Lung microvascular endothelial cell (primary cell): ENCODE measurements around the gene GABRB3. TPM values are rescaled to one million over a fixed set of nuclear protein-coding genes. Genes with fewer than 3 reads are reported as not detected.

Experiments used
- DNase-seq, 2 donors: peaks; one replicate each; pipeline versions ENCODE4 v3.0.0 to v3.0.0-alpha.2; 2010; ENCODE audit warnings: low read depth in 2 of 2
- total RNA-seq: library from RNA; depleted of rRNA; stranded (reverse); fragments of >200 nt; gene quantifications from 2 replicates; pipeline ENCODE4 v1.2.1, GENCODE V29; 2014

Gene GABRB3
- total RNA-seq, 1 donor from 2014 or later = 0.40 TPM

DNA sequence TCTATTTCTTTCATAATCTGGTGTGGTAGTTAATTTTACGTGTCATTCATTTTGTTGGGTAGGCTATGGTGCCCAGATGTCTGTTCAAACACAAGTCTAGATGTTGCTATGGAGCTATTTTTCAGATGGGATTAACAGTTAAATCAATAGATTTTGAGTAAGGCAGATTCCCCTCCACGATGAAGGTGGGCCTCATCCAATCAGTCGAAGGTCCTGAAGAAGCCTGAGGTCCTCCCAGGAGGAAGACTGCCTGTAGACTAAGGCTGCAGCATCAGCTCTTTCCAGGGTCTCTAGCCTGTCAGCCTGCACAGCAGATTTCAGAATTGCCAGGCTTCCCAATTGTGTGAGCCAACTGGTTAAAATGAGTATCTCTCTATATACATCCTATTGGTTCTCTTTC lies 92.9 kb downstream of the GABRB3 start:
- no peak for DNase-seq

- DNase-seq = no peak
Measured at GRCh38 chr15:26676115-26676514, 96.8 kb downstream of the GABRB3 start.

GRCh38 chr15:26674467-26674866 lies 98.4 kb downstream of the GABRB3 start:
- no peak for DNase-seq

GRCh38 chr15:26673445-26673844 lies 99.4 kb downstream of the GABRB3 start:
- DNase-seq = no peak

- no peak for DNase-seq
Measured at GRCh38 chr15:26670116-26670515, 102.8 kb downstream of the GABRB3 start.

GRCh38 chr15:26667222-26667988 lies 105.5 kb downstream of the GABRB3 start:
- DNase-seq = no peak

DNA sequence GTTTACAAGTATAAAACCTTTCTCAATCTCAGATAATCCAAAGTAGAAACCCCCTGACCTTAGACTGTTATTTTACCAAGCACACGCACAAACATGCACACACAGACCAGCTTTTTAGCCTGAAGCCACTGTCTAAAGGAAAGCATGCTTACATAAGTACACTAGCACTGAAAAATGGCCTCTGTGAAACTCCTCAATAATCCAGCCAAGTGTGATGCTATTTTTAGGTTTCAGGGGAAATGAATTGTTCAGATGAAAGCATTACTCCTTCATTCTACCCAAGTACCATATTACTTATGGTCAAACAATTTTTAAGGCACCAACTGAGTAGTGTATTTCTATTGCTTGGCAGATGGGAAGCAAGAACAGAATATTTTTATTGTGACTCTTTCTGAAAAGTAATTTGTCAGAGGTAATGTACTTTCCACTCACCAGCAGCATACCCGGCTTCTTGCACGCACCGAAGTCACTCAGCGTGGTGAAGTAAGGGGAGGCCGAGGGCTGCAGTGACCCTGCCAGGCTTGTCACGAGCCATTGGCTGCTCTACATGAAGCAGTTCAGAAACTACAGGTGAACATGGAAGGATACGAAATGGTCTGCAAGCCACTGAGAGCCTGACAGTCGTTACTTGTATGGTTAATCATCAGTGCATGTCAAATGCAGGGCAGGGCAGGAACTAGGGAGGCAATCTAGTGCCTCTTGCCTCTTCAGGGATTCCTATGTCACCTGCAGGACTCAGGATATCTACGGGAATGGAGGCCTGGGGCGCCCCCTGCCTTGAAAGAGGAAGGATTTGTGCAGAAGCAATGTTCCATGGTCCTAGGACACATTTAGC lies 106.7 kb downstream of the GABRB3 start:
- DNase-seq = no peak

DNA sequence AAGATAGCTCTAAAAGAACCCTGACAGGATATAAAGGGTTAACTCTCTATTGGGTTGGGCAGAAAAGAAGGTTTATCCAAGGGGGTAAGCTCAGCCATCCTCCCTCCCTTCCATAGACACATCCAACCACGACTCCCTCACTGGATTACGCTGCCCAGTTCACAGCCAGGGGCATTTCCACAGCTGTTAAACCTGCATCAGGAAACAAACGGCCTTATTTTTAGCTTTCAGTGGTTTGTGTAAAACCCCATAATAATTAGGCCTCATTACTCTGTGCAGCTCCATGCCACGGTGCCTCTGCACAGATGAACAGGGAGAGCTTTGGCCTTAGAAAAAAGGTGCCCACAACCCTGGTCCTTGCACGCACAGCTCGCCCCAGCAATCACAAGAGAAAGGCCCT lies 110.6 kb downstream of the GABRB3 start:
- no peak for DNase-seq

DNA sequence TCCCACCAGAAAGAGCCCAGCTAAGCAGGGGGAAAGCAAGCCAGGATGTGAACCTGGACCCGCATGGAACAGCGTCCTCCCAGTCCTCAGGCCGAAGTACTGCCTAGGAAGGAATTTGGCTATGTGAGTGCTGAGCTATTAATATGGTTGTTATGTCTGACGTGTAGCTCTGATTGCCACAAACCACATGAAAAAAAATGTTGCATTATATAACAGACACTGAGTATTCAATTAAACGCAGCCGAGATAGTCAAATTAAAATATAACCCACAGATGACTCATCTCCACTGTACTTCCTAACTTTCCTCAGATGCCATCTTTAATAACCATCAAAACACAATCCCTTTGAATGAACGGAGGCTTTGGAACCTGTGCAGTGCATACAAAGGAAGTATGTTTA lies 111.1 kb downstream of the GABRB3 start:
- no peak for DNase-seq

GRCh38 chr15:26661107-26661506 lies 111.8 kb downstream of the GABRB3 start:
- no peak for DNase-seq

GRCh38 chr15:26660241-26660640 lies 112.6 kb downstream of the GABRB3 start:
- no peak for DNase-seq

GRCh38 chr15:26658290-26658689 lies 114.6 kb downstream of the GABRB3 start:
- no peak for DNase-seq

DNA sequence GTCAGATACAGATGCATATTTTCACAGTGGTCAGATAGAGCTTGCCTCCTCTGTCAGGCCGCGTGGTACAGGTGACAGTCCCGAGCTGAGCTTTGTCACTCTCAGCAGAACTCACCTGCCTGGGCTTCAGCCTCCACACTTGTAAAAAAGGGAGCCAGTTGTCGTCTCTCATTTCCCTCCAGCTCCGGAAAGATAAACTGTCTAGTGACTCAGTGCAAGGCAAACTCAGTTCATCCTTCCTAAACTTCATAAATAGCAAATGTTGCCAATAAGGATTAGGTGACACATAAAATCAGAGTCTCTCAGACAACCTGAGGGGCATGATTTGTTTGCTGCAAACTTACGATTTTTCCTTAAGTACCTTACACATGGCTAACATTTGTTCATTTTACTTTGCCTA lies 116.8 kb downstream of the GABRB3 start:
- DNase-seq = no peak

DNA sequence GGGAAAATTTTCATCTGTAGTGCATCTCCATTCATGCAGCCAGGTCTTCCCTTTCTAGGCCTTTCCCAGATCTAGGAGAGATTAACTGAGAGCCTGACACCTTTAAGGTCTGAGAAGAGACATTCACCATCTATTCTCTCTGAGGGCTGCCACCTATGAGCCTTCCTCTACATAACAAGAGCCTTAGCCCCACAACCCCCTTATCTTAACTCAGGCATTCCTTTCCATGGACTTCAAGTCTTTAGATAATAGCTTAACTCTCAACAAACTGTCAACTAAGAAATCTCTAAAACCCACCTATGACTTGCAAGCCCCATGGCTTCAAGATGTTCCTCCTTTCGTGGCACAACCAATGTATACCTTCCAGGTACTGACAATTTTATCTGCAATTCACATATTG lies 121.0 kb downstream of the GABRB3 start:
- no peak for DNase-seq

GRCh38 chr15:26648676-26649075 lies 124.2 kb downstream of the GABRB3 start:
- DNase-seq = no peak

- DNase-seq = no peak
Measured at GRCh38 chr15:26644948-26645347, 127.9 kb downstream of the GABRB3 start.

DNA sequence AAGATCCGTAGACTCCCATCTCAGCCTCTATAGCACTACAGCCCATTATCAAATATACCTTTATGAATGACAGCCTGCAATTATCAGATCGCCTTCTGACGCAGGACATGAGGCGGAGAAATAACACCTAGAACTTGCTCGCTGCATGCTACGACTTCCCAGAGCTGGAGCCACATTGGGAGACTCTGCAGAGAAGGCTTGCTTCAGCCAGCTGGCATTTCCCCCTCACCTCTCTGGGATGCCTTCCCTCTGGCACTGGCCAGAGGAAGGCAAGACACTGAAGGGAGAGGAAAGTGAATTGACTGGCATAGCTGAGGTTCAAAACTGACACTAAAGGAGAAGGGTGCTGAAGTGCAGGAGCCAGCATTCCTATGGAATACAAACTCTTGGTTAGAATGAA lies 131.7 kb downstream of the GABRB3 start:
- no peak for DNase-seq

GRCh38 chr15:26640601-26641000 lies 132.3 kb downstream of the GABRB3 start:
- no peak for DNase-seq

- DNase-seq = no peak
Measured at GRCh38 chr15:26639966-26640365, 132.9 kb downstream of the GABRB3 start.

GRCh38 chr15:26635614-26636013 lies 137.3 kb downstream of the GABRB3 start:
- no peak for DNase-seq

DNA sequence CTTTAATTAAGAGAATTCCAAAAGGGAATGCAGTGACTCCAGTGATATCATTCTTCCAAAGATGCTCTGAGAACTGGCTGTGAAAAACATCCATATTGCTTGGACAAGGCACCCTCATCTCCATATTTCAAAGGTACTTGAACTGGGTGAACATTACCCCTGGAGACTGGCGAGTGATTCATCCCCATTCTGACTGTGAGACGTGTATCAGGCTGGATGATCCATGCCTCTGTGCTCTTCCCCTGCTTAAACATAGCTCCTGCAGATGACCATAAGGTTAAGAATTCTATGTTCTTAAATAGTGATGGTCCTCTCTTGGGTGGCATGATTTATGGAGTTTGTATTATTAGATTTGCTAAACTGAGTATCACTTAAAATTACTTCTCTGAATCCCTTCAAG lies 137.8 kb downstream of the GABRB3 start:
- DNase-seq = no peak

- DNase-seq = no peak
Measured at GRCh38 chr15:26634319-26634718, 138.5 kb downstream of the GABRB3 start.

DNA sequence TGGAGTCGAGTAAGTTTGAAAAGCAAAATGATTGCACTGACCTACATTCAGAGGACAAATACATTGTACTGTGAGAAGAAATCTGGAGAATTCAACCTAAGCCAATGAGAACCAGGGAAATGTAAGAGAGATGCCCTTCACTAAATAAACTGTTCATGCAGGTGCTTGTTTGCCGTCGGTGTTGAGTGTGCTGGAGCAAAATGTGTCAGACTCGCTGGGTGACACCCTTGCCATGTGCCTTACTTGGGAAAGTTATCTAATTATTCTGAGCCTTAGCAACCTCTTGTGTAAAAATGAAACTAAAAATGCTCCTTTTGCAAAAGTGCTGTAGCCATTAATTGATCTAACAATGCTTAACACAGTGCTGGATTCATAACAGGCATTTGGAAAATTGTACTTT lies 140.4 kb downstream of the GABRB3 start:
- DNase-seq = no peak
